IMR-90 (cell line): ENCODE results near the gene TSPEAR. TPM values are rescaled to one million over a fixed set of nuclear protein-coding genes. Genes with fewer than 3 reads are reported as not detected.

Experiments
- ATAC-seq: fragments of 200-7000 bp; cut with Tn5 transposase; 2 replicates; pipeline ENCODE4 v1.9.1; 2020; ENCODE audit warnings: low read depth, mild to moderate bottlenecking, moderate library complexity
- BruUV-seq: library from RNA; stranded (reverse); fragments of 400-500 nt; replicated peaks from 2 replicates; lab custom pipeline; 2021; lab: Mats Ljungman, UMichigan
- CTCF ChIA-PET: fragments of 300-600 bp; formaldehyde crosslinking; extraction: SDS; loops from one replicate; lab custom pipeline; 2021; ENCODE audit warnings: antibody characterized with exemption; lab: Yijun Ruan, JAX
- POLR2A ChIA-PET: fragments of 300-600 bp; sonication (Branson Sonifier 250); formaldehyde crosslinking; loops from one replicate; lab custom pipeline; 2022; ENCODE audit warnings: antibody characterized with exemption; ENCODE audit not compliant: unreplicated experiment; lab: Charles Lee
- DNase-seq: peaks from one replicate; pipeline ENCODE4 v3.0.0; 2013
- H2AFZ ChIP-seq: replicated peaks from 2 replicates; pipeline ENCODE3; 2013; ENCODE audit warnings: low read length, mild to moderate bottlenecking; ENCODE audit not compliant: poor library complexity
- H2AK5ac ChIP-seq: 2 replicates; pipeline ENCODE4 v1.6.1; 2013; ENCODE audit warnings: low read depth, low read length, inconsistent platforms
- H2AK9ac ChIP-seq: replicated peaks from 2 replicates; pipeline ENCODE3; 2013; ENCODE audit warnings: mild to moderate bottlenecking, low read depth, low read length, moderate library complexity; ENCODE audit not compliant: poor library complexity
- H2BK120ac ChIP-seq: 2 replicates; pipeline ENCODE4 v1.6.1; 2013; ENCODE audit warnings: low read depth, low read length, inconsistent platforms
- H2BK15ac ChIP-seq: 3 replicates; pipeline ENCODE4 v1.6.1; 2013; ENCODE audit warnings: low read depth, low read length, inconsistent platforms
- H2BK20ac ChIP-seq: 2 replicates; pipeline ENCODE4 v1.6.1; 2013; ENCODE audit warnings: low read depth, mild to moderate bottlenecking, inconsistent platforms, low read length, moderate library complexity
- H2BK5ac ChIP-seq: 2 replicates; pipeline ENCODE4 v1.6.1; 2013; ENCODE audit warnings: mild to moderate bottlenecking, low read depth, low read length, inconsistent platforms; ENCODE audit not compliant: poor library complexity, severe bottlenecking
- H3K14ac ChIP-seq: replicated peaks from 2 replicates; pipeline ENCODE4 v1.6.1; 2013; ENCODE audit warnings: low read depth, low read length, inconsistent platforms
- H3K18ac ChIP-seq: 2 replicates; pipeline ENCODE4 v1.6.1; 2013; ENCODE audit warnings: low read depth, low read length, control low read depth
- H3K23ac ChIP-seq: 2 replicates; pipeline ENCODE4 v1.6.1; 2013; ENCODE audit warnings: low read depth, low read length, inconsistent platforms
- H3K27ac ChIP-seq: 2 replicates; pipeline ENCODE4 v1.5.1; 2013; ENCODE audit warnings: mild to moderate bottlenecking, control low read depth, low read length; ENCODE audit not compliant: insufficient read depth
- H3K27me3 ChIP-seq: 2 replicates; pipeline ENCODE4 v1.6.1; 2013; ENCODE audit warnings: low read length; ENCODE audit not compliant: control insufficient read depth, insufficient read depth
- H3K36me3 ChIP-seq: 2 replicates; pipeline ENCODE4 v1.6.1; 2013; ENCODE audit warnings: low read length, mixed read lengths; ENCODE audit not compliant: control insufficient read depth, insufficient read depth
- H3K4ac ChIP-seq: 2 replicates; pipeline ENCODE4 v1.6.1; 2013; ENCODE audit warnings: low read depth, low read length, inconsistent platforms
- H3K4me1 ChIP-seq: 2 replicates; pipeline ENCODE4 v1.6.1; 2013; ENCODE audit warnings: low read length, mixed read lengths; ENCODE audit not compliant: control insufficient read depth, insufficient read depth
- H3K4me2 ChIP-seq: 2 replicates; pipeline ENCODE4 v1.6.1; 2013; ENCODE audit warnings: low read depth, mild to moderate bottlenecking, control low read depth, low read length, moderate library complexity
- H3K4me3 ChIP-seq: 2 replicates; pipeline ENCODE4 v1.5.1; 2013; ENCODE audit warnings: low read depth, mild to moderate bottlenecking, control low read depth, low read length, moderate library complexity; ENCODE audit not compliant: insufficient read depth
- H3K56ac ChIP-seq: 2 replicates; pipeline ENCODE4 v1.6.1; 2013; ENCODE audit warnings: low read length, inconsistent platforms; ENCODE audit not compliant: insufficient read depth; ENCODE audit errors: extremely low read depth
- H3K79me1 ChIP-seq, 2 experiments: 2 replicates each; pipeline ENCODE4 v1.6.1; 2013; ENCODE audit warnings: low read length in 2 of 2, inconsistent platforms in 1 of 2, low read depth in 1 of 2
- H3K9ac ChIP-seq: 2 replicates; pipeline ENCODE4 v1.6.1; 2013; ENCODE audit warnings: low read depth, low read length, control low read depth
- H3K9me1 ChIP-seq: 2 replicates; pipeline ENCODE4 v1.6.1; 2013; ENCODE audit warnings: low read length, inconsistent platforms; ENCODE audit not compliant: insufficient read depth
- H3K9me3 ChIP-seq: 2 replicates; pipeline ENCODE4 v1.6.1; 2013; ENCODE audit warnings: low read length; ENCODE audit not compliant: control insufficient read depth, insufficient read depth
- H4K20me1 ChIP-seq: 2 replicates; pipeline ENCODE4 v1.6.1; 2013; ENCODE audit warnings: low read length, inconsistent platforms; ENCODE audit not compliant: insufficient read depth
- H4K5ac ChIP-seq: 2 replicates; pipeline ENCODE4 v1.6.1; 2013; ENCODE audit warnings: mild to moderate bottlenecking, low read depth, low read length, control low read depth
- H4K8ac ChIP-seq, 2 experiments: 2 replicates each; pipeline ENCODE4 v1.6.1; 2013; ENCODE audit warnings: low read depth in 2 of 2, low read length in 2 of 2, control low read depth in 1 of 2, inconsistent platforms in 1 of 2
- H4K91ac ChIP-seq: 2 replicates; pipeline ENCODE4 v1.6.1; 2013; ENCODE audit warnings: low read depth, low read length, inconsistent platforms; ENCODE audit not compliant: insufficient read depth
- BHLHE40 ChIP-seq: fragments of 150-350 bp; IDR thresholded peaks from 2 replicates; pipeline ENCODE4 v1.6.1; 2016; ENCODE audit warnings: mild to moderate bottlenecking, low read depth, low read length
- CEBPB ChIP-seq: IDR thresholded peaks from 2 replicates; pipeline ENCODE4 v1.6.1; 2012; ENCODE audit warnings: low read depth, low read length, improper control_type of control experiment
- CHD1 ChIP-seq: IDR thresholded peaks from 2 replicates; pipeline ENCODE4 v1.6.1; 2012; ENCODE audit warnings: low read depth, low read length, improper control_type of control experiment
- FOS ChIP-seq: fragments of 150-350 bp; IDR thresholded peaks from 2 replicates; pipeline ENCODE4 v1.6.1; 2016; ENCODE audit warnings: low read depth, low read length
- MAFK ChIP-seq: IDR thresholded peaks from 2 replicates; pipeline ENCODE4 v1.6.1; 2012; ENCODE audit warnings: low read depth, low read length, improper control_type of control experiment
- MAZ ChIP-seq: IDR thresholded peaks from 2 replicates; pipeline ENCODE4 v1.6.1; 2012; ENCODE audit warnings: low read depth, mild to moderate bottlenecking, low read length, improper control_type of control experiment, moderate library complexity, borderline replicate concordance
- MXI1 ChIP-seq: IDR thresholded peaks from 2 replicates; pipeline ENCODE4 v1.6.1; 2012; ENCODE audit warnings: low read depth, mild to moderate bottlenecking, low read length, moderate library complexity, borderline replicate concordance
- NFE2L2 ChIP-seq: fragments of 150-350 bp; IDR thresholded peaks from 2 replicates; pipeline ENCODE4 v1.6.1; 2016; ENCODE audit warnings: low read depth, mild to moderate bottlenecking, low read length
- POLR2A ChIP-seq: IDR thresholded peaks from 2 replicates; pipeline ENCODE4 v1.6.1; 2012; ENCODE audit warnings: mild to moderate bottlenecking, low read depth, low read length
- RAD21 ChIP-seq: IDR thresholded peaks from 2 replicates; pipeline ENCODE4 v1.6.1; 2012; ENCODE audit warnings: low read length, improper control_type of control experiment
- RCOR1 ChIP-seq: IDR thresholded peaks from 2 replicates; pipeline ENCODE4 v1.6.1; 2012; ENCODE audit warnings: mild to moderate bottlenecking, low read length, improper control_type of control experiment; ENCODE audit not compliant: insufficient replicate concordance
- RFX5 ChIP-seq: IDR thresholded peaks from 2 replicates; pipeline ENCODE4 v1.8.0; 2012; ENCODE audit warnings: low read depth, mild to moderate bottlenecking, low read length, moderate library complexity
- SMC3 ChIP-seq: fragments of 150-350 bp; IDR thresholded peaks from 2 replicates; pipeline ENCODE4 v1.6.1; 2016; ENCODE audit warnings: low read depth, mild to moderate bottlenecking, antibody characterized with exemption, low read length, moderate library complexity
- WGBS, 2 experiments: methylation state at CpG; one replicate each; pipeline versions ENCODE4 v1.1.5 to v1.1.7; 2013; ENCODE audit warnings: missing lambda C conversion rate in 2 of 2; ENCODE audit not compliant: insufficient read length in 1 of 2; ENCODE audit errors: extremely low coverage in 2 of 2; 5-methylcytosine and 5-hydroxymethylcytosine counted together
- dilution Hi-C: fragments of 300-500 bp; cut with HindIII; formaldehyde crosslinking; loops from one replicate; pipeline ENCODE4 v1.14.3; 2018; ENCODE audit warnings: low sequenced_read_pairs; ENCODE audit not compliant: unreplicated experiment
- in situ Hi-C: fragments of 300-500 bp; cut with MboI; formaldehyde crosslinking; loops from 3 replicates; pipeline ENCODE4 v1.14.3; 2019; ENCODE audit warnings: low sequenced_read_pairs, inconsistent platforms, mixed read lengths
- intact Hi-C: fragments of 100-400 bp; cut with micrococcal nuclease; formaldehyde crosslinking; loops from 2 replicates; pipeline ENCODE4 v1.10.0; 2022
- polyA plus RNA-seq, 3 experiments: library from polyadenylated mRNA; depleted of rRNA; stranded (reverse); fragments of >200 nt; gene quantifications; 2 replicates each; pipeline ENCODE4 v1.2.3, GENCODE V29; 2012; ENCODE audit warnings: low replicate concordance in 1 of 3
- total RNA-seq: library from RNA; depleted of rRNA; stranded (reverse); fragments of >200 nt; gene quantifications from 2 replicates; pipeline ENCODE4 v1.2.3, GENCODE V29; 2012
- TF ChIP-seq, protein P1 (sequence below): fragments of 150-350 bp; IDR thresholded peaks from 2 replicates; pipeline ENCODE4 v1.6.1; 2016; ENCODE audit warnings: low read depth, mild to moderate bottlenecking, low read length, moderate library complexity, borderline replicate concordance
- TF ChIP-seq, protein P2 (sequence below): fragments of 150-350 bp; IDR thresholded peaks from 2 replicates; pipeline ENCODE4 v1.6.1; 2017; ENCODE audit warnings: mild to moderate bottlenecking, antibody characterized with exemption, low read length, low read depth
- TF ChIP-seq, protein P3 (sequence below): conservative IDR thresholded peaks from 2 replicates; pipeline ENCODE4 v1.5.1; 2012; ENCODE audit warnings: mild to moderate bottlenecking, low read depth, low read length, improper control_type of control experiment

The TSPEAR gene
- total and polyA plus RNA-seq, 2 of the 4 experiments (the other 2 are of a cell fraction): not detected

DNA sequence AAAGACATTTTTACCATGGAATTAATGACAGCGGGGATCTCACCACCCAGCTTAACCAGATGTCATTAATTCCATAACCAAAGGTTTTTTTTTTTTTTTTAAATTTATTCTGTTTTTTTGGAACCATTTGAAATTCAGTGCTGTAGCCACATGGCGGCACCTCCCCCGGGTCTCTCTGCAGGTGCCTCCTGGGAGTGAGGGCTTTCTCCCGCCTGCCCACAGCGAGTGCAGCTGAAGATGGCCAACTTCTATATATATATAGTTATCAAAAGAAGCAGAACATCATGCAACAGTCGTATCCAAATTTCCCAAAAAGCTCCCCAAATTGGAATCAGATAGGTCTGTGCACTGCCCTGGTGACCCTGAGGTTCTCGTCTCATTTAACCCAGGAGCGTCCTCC lies 95.9 kb downstream of the TSPEAR start:
- Histone ChIP-seq H2BK15ac (no peak overlapping the region), H3K27ac (no peak overlapping the region), H4K5ac (no peak overlapping the region), H3K56ac (no peak overlapping the region), H2AFZ (no peak overlapping the region), H4K8ac (no peak overlapping the region), H3K36me3 (no peaks in the 10 kb centered on the region), H4K20me1 (no peaks in the 10 kb centered on the region), H3K23ac (no peak overlapping the region), H3K27me3 (peaks cover 3% of the 10 kb centered on the region; the same call in 1 of the 2 replicates), H3K4me2 (no peak overlapping the region), H3K4me3 (no peak overlapping the region), H2BK120ac (no peak overlapping the region), H3K14ac (no peak overlapping the region), H3K9me3 (peaks cover 13% of the 10 kb centered on the region), H3K79me1 (no peaks in the 10 kb centered on the region), H3K4me1 (no peaks in the 10 kb centered on the region), H2AK5ac (no peak overlapping the region), H2BK20ac (no peak overlapping the region), H4K91ac (no peak overlapping the region), H3K18ac (no peak overlapping the region), H2AK9ac (no peak overlapping the region), H3K9me1 (no peaks in the 10 kb centered on the region), H3K4ac (no peak overlapping the region), H2BK5ac (no peak overlapping the region), H3K9ac (no peak overlapping the region)
- WGBS, 2 experiments: 61% methylated on average over 2 of the region's 8 CpGs; no CpG with 5 or more reads in 1 of the 2 experiments
- ChIA-PET POLR2A (no interaction called here), CTCF (no interaction called here)
- ATAC-seq (no peak), DNase-seq (no peak)
- dilution Hi-C loops (no loop called here), in situ Hi-C loops (no loop called here), intact Hi-C loops (no loop called here)
- BruUV-seq: no TSS peak
- TF ChIP-seq CEBPB (no peak), RCOR1 (no peak), MXI1 (no peak), RFX5 (no peak), BHLHE40 (no peak), CHD1 (no peak), NFE2L2 (no peak), FOS (no peak), MAFK (no peak), POLR2A (no peak), RAD21 (no peak), SMC3 (no peak), MAZ (no peak)
- TF ChIP-seq, protein P1, sequence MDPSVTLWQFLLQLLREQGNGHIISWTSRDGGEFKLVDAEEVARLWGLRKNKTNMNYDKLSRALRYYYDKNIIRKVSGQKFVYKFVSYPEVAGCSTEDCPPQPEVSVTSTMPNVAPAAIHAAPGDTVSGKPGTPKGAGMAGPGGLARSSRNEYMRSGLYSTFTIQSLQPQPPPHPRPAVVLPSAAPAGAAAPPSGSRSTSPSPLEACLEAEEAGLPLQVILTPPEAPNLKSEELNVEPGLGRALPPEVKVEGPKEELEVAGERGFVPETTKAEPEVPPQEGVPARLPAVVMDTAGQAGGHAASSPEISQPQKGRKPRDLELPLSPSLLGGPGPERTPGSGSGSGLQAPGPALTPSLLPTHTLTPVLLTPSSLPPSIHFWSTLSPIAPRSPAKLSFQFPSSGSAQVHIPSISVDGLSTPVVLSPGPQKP: no peak
- TF ChIP-seq, protein P2, sequence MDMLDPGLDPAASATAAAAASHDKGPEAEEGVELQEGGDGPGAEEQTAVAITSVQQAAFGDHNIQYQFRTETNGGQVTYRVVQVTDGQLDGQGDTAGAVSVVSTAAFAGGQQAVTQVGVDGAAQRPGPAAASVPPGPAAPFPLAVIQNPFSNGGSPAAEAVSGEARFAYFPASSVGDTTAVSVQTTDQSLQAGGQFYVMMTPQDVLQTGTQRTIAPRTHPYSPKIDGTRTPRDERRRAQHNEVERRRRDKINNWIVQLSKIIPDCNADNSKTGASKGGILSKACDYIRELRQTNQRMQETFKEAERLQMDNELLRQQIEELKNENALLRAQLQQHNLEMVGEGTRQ: no peak
- TF ChIP-seq, protein P3, sequence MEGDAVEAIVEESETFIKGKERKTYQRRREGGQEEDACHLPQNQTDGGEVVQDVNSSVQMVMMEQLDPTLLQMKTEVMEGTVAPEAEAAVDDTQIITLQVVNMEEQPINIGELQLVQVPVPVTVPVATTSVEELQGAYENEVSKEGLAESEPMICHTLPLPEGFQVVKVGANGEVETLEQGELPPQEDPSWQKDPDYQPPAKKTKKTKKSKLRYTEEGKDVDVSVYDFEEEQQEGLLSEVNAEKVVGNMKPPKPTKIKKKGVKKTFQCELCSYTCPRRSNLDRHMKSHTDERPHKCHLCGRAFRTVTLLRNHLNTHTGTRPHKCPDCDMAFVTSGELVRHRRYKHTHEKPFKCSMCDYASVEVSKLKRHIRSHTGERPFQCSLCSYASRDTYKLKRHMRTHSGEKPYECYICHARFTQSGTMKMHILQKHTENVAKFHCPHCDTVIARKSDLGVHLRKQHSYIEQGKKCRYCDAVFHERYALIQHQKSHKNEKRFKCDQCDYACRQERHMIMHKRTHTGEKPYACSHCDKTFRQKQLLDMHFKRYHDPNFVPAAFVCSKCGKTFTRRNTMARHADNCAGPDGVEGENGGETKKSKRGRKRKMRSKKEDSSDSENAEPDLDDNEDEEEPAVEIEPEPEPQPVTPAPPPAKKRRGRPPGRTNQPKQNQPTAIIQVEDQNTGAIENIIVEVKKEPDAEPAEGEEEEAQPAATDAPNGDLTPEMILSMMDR: no peak
